GM12872 (cell line): ENCODE measurements around the gene DOK5.

ENCODE experiments used
- TF ChIP-seq, protein P1 (sequence below): IDR thresholded peaks from 3 replicates; pipeline ENCODE4 v1.5.1; 2011; ENCODE audit warnings: low read depth, mild to moderate bottlenecking, low read length, moderate library complexity; ENCODE audit not compliant: insufficient read depth

DOK5 gene

DNA sequence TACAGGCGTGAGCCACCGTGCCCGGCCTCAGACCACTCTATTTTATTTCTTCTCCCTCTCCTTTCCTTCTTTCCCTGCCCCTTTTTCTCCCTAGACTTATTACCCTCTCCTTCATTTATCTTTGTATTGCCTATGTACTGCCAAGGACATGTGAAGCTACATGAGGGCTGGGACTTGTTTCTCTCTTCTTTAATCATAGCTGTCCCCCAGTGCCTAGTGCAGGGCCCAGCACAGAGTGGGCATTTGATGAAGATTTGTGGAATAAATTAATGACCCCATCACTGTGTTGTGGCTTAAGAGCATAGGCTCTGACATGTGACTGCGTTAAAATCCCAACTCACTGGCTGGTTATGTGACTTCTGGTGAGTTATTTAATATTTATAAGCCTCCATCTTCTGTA is 6.0 kb downstream of the DOK5 start:
- TF ChIP-seq, protein P1, sequence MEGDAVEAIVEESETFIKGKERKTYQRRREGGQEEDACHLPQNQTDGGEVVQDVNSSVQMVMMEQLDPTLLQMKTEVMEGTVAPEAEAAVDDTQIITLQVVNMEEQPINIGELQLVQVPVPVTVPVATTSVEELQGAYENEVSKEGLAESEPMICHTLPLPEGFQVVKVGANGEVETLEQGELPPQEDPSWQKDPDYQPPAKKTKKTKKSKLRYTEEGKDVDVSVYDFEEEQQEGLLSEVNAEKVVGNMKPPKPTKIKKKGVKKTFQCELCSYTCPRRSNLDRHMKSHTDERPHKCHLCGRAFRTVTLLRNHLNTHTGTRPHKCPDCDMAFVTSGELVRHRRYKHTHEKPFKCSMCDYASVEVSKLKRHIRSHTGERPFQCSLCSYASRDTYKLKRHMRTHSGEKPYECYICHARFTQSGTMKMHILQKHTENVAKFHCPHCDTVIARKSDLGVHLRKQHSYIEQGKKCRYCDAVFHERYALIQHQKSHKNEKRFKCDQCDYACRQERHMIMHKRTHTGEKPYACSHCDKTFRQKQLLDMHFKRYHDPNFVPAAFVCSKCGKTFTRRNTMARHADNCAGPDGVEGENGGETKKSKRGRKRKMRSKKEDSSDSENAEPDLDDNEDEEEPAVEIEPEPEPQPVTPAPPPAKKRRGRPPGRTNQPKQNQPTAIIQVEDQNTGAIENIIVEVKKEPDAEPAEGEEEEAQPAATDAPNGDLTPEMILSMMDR = no peak

DNA sequence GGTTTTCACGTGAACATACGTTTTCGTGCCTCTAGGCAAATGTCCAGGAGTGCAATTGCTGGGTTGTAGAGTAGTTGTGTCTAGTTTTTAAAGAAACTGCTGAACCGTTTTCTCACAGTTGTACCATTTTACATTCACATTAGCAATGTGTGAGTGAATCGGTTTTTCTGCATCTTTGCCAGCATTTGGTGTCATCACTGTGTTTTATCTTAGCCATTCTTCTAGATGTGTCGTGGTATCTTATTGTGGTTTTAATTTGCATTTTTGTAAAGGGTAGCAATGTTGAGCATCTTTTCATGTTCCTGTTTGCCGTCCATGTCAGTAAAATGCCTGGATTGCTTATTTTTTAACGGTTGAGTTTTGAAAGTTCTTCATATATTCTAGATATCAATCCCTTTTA is 10.2 kb downstream of the DOK5 start:
- TF ChIP-seq, protein P1 = no peak

DNA sequence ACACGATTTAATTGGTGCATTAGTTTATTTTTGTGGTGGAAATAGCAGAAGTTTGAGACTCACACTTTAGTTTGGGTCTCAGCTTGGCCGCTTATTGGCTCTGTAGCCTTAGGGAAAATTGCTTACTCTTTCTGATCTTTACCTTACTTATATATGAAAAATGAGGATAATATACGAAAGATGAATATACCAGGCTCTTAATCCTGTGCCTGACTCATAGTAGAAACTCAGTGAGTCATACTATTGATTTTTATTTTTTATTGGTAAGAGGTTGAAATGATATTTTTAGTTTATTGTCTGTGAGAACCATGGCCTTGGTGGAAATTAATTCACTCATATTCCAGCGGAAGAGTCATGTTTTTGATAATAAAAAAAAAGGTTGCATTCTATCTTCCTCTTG is 11.2 kb downstream of the DOK5 start:
- TF ChIP-seq, protein P1 = no peak

DNA sequence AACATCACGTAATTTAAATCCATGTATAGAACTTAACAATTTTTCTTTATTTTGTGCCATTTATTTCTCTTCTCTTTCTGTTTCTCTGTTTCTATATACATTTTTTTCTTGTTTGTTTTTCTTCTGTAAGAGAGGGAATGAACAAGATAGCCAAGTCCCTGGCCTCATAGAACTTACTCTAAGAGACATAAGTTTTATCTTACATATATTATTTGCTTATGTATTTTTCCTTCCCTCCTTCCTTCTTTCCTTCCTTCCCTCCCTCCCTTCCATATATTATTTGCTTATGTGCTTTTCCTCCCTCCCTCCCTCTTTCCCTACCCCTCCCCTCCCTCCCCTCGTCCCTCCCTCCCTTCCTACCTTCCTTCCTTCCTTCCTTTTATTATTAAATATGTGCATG is 13.0 kb downstream of the DOK5 start:
- TF ChIP-seq, protein P1 = no peak

DNA sequence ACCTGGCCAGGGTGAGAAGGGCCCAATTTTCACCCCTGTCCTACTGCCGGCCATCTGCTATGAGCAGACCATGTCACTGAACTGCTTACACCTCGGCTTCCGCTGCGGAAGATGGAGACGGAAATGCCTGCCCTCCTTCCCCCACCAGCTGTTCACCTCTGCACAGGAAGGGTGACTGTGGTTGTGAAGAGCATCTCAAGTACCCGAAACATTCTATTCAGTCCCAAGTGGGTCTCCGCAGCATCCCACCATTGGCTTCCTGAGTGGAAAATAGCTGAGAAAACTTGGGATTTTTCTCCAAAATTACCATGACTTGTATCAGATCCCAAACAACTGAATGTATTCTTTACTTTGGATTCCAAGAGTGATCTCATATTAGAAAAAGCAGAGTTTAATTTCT is 16.1 kb downstream of the DOK5 start:
- TF ChIP-seq, protein P1 = no peak

DNA sequence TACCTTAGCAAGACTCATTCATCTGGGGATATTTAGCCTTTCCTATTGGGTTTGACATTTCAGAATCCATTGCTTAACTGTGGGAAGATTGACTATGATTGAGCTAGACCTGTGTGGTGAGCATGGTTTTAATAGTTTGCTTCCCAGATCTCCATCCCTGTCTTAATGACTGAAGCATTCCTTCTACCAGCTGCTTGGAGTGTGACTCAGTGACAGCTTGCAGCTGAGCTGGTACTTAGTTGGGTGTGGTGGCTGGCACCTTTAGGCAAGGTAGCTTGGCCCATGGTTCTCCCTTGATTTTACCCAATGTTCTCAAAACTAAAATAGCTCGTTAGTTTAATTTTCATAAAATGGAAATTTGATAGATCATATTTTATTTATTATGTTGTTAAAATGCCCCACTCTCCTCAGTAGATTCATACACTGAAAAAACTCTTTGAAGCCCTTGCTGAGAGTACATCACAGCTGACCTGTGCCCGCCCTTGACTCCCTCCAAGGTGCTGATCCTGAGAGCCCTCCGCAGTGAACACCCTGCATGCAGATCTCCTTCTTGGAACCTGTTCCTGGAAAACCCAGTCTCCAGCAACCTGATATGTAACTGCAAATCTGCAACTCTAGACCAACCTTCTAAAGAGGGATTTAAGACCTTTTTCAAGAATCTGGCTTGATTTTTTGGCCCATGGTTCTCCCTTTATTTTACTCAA is 19.1 kb downstream of the DOK5 start:
- TF ChIP-seq, protein P1 = no peak

DNA sequence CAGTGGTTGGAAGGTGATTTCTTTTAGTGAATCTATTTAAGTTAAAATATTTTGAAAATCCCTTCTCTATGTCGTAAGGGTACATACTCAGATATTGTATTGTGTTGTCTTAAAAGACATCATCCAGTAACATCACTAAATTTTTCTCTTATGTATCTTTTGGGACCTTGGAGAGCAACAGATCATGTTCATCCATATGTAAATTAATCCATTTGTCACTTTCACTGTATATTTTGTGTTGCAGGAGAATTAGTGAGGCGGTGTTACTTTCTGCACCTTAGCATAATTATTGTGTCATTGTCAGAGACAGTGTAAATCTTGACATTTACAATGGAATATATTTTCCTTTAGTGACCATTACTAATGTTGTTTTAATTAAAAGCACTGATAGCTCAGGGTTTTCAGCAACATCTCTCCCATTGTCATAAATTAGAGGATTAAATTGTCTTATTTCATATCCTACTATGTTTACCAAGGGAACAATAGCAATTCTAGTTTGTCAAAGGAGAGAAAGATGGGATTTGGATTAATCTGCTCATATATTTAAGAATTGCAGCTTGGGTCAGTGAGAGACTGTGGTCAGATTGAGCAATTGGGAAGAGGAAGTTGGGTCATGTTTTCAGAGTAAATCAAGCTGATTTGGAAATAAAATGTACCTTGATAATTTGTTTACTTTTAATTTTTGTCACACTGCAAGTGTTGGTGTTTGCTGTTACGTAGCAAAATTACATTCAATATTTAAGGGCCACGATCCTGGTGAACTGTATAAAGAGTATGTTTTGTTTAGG is 22.7 kb downstream of the DOK5 start:
- TF ChIP-seq, protein P1 = no peak
